ENCODE measurements around the gene SNIP1. TPM values are rescaled to one million over a fixed set of nuclear protein-coding genes. Genes with fewer than 3 reads are reported as not detected.
A peak's percentile ranks its signal among the peaks of the same experiment; 100 is the strongest.

The SNIP1 gene, protein sequence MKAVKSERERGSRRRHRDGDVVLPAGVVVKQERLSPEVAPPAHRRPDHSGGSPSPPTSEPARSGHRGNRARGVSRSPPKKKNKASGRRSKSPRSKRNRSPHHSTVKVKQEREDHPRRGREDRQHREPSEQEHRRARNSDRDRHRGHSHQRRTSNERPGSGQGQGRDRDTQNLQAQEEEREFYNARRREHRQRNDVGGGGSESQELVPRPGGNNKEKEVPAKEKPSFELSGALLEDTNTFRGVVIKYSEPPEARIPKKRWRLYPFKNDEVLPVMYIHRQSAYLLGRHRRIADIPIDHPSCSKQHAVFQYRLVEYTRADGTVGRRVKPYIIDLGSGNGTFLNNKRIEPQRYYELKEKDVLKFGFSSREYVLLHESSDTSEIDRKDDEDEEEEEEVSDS
- total RNA-seq (2013; cell fraction: nucleolus; rRNA removed) = 21.0 and 33.3 TPM in 2 replicates
- total RNA-seq (2014; rRNA removed) (10.6 and 11.0 TPM in 2 replicates), total RNA-seq (2014; rRNA removed; fragmentation: Illumina TruSeq; extraction: Trizol) (10.5 and 11.3 TPM in 2 replicates), total RNA-seq (2021) (20.6 and 22.4 TPM in 2 replicates), polyA plus RNA-seq (2011; rRNA removed) (10.2 and 10.4 TPM in 2 replicates), polyA plus RNA-seq (2014; fragmentation: Illumina TruSeq; extraction: Trizol) (10.1 and 12.6 TPM in 2 replicates), polyA plus RNA-seq (2014; fragmentation: Nextera tagmentation; extraction: Ambion mirVana) (1 to 10 TPM; 2.7 to 3.3 TPM), polyA plus RNA-seq (2014; rRNA removed) (10.3 and 13.7 TPM in 2 replicates), polyA plus RNA-seq (2016; fragmentation: Nextera tagmentation; extraction: Ambion mirVana) (1 to 10 TPM; 6.9 to 7.8 TPM), polyA minus RNA-seq (2011; rRNA and poly(A)+ RNA removed) (7.5 and 11.1 TPM in 2 replicates), Bru-seq, nascent RNA (percentile 92 among the genes with signal in this experiment), BruChase-seq, experiment 1, labeled RNA remaining after a 6-hour chase (percentile 88 among the genes with signal in this experiment), BruChase-seq, experiment 2, labeled RNA remaining after a 2-hour chase (percentile 92 among the genes with signal in this experiment)
- polyA plus RNA-seq (2011; ENCODE audit: low read depth) = 5.0 TPM
- 6.1 and 11.1 TPM in 2 replicates for polyA plus RNA-seq (2011; cell fraction: cytosol; rRNA removed)
- 7.8 and 10.6 TPM in 2 replicates for polyA plus RNA-seq (2011; cell fraction: nucleus; rRNA removed)
- 6.9 and 7.7 TPM in 2 replicates for polyA plus RNA-seq (2012)
- 5.5 and 10.3 TPM in 2 replicates for polyA minus RNA-seq (2011; cell fraction: cytosol; rRNA and poly(A)+ RNA removed)
- 17.3 and 26.7 TPM in 2 replicates for polyA minus RNA-seq (2011; cell fraction: nucleus; rRNA and poly(A)+ RNA removed)
- long read RNA-seq, experiment 1, full-length matches to known transcripts = 4 of 4 reads
- long read RNA-seq, experiment 1, partial matches to known transcripts = 0 of 4 reads
- long read RNA-seq, experiment 1, other reads (novel, unspliced or antisense) = 0 of 4 reads
- long read RNA-seq, experiment 2, full-length matches to known transcripts = 7 of 9 reads
- long read RNA-seq, experiment 2, partial matches to known transcripts = 0 of 9 reads
- long read RNA-seq, experiment 2, other reads (novel, unspliced or antisense) = 2 of 9 reads

DNA sequence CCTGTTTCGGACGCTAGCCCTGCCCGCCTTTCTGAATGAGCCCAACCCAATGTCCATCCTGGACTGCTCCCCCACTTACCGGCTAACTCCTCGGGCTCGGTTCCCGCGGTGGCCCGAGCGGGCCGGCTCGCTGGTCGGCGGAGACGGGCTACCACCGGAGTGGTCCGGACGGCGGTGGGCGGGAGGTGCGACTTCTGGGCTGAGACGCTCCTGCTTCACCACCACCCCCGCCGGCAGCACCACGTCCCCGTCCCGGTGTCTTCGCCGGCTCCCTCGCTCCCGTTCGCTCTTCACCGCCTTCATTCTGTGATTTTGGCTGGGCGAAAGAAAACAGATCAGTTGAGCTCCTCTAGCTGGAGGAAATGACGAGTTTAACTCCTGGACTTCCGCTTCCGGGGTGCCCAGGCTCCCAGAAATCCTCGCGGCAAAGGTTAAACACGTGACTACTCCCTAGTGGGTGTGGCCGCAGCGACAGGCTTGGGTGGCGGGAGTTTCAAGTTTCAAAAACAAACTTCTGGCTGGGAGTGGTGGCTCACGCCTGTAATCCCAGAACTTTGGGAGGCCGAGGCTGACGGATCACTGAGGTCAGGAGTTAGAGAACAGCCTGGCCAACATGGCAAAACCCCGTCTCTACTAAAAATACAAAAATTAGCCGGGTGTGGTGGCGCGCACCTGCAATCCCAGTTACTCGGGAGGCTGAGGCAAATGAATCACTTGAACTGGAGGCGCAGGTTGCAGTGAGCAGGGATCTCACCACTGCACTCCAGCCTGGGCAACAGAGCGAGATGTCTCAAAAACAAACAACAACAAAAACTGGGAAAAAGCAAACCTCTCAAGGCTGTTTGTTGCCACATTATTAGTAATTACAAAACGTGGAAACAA, at the start of gene SNIP1:
TSS of gene SNIP1 (minus strand) at position 367 of the 882 bp plus-strand sequence. CDS start at position 303, 64 bp downstream.
- CTCF ChIA-PET = interaction anchor here (0.5 to 2.3 kb wide), 10 partner anchors 10 to 1106 kb away, joined by 3 to 8 read pairs (median 4); partner anchors contain the start of gene MEAF6
- intact Hi-C loops (cut with micrococcal nuclease; ENCODE audit: unreplicated experiment) = loop anchor here (5.0 kb wide), 1 partner anchor 42 kb away; the partner anchor contains the start of gene MEAF6
- WGBS (ENCODE audit: insufficient coverage, insufficient replicate concordance, low lambda C conversion rate, missing lambda C conversion rate) = 13% methylated on average over 53 of the region's 54 CpGs
- TF ChIP-seq TCF12 (IDR thresholded peaks at IDR 0.05; ENCODE audit: low read depth, low read length) (no peak), IKZF2 (IDR thresholded peaks at IDR 0.05) (no peak), RUNX3 (IDR thresholded peaks at IDR 0.05; ENCODE audit: low read length) (peak; percentile 64), HCFC1 (IDR thresholded peaks at IDR 0.05; ENCODE audit: low read length) (peak; percentile 79), HDAC6 (IDR thresholded peaks at IDR 0.05; ENCODE audit: unreplicated experiment) (no peak), NR2C1 (IDR thresholded peaks at IDR 0.05) (peak; percentile 98), ASH2L (IDR thresholded peaks at IDR 0.05; ENCODE audit: borderline replicate concordance, low read depth) (no peak), HDAC2 (IDR thresholded peaks at IDR 0.05) (peak; percentile 84; the same call in 1 of the 2 replicates), GABPA (IDR thresholded peaks at IDR 0.05; ENCODE audit: low read depth) (peak; percentile 99)
- TF ChIP-seq, protein P1, sequence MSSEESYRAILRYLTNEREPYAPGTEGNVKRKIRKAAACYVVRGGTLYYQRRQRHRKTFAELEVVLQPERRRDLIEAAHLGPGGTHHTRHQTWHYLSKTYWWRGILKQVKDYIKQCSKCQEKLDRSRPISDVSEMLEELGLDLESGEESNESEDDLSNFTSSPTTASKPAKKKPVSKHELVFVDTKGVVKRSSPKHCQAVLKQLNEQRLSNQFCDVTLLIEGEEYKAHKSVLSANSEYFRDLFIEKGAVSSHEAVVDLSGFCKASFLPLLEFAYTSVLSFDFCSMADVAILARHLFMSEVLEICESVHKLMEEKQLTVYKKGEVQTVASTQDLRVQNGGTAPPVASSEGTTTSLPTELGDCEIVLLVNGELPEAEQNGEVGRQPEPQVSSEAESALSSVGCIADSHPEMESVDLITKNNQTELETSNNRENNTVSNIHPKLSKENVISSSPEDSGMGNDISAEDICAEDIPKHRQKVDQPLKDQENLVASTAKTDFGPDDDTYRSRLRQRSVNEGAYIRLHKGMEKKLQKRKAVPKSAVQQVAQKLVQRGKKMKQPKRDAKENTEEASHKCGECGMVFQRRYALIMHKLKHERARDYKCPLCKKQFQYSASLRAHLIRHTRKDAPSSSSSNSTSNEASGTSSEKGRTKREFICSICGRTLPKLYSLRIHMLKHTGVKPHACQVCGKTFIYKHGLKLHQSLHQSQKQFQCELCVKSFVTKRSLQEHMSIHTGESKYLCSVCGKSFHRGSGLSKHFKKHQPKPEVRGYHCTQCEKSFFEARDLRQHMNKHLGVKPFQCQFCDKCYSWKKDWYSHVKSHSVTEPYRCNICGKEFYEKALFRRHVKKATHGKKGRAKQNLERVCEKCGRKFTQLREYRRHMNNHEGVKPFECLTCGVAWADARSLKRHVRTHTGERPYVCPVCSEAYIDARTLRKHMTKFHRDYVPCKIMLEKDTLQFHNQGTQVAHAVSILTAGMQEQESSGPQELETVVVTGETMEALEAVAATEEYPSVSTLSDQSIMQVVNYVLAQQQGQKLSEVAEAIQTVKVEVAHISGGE (CRISPR knock-in tag; IDR thresholded peaks at IDR 0.05) = no peak
- TF ChIP-seq, protein P2, sequence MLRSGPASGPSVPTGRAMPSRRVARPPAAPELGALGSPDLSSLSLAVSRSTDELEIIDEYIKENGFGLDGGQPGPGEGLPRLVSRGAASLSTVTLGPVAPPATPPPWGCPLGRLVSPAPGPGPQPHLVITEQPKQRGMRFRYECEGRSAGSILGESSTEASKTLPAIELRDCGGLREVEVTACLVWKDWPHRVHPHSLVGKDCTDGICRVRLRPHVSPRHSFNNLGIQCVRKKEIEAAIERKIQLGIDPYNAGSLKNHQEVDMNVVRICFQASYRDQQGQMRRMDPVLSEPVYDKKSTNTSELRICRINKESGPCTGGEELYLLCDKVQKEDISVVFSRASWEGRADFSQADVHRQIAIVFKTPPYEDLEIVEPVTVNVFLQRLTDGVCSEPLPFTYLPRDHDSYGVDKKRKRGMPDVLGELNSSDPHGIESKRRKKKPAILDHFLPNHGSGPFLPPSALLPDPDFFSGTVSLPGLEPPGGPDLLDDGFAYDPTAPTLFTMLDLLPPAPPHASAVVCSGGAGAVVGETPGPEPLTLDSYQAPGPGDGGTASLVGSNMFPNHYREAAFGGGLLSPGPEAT (IDR thresholded peaks at IDR 0.05; ENCODE audit: low read depth) = peak; percentile 82; the same call in 1 of the 2 replicates

More for the DNA sequence above, at the start of gene SNIP1:
- SMC1A ChIA-PET (ENCODE audit: uncharacterized antibody, unreplicated experiment) = interaction anchor here (0.6 to 1.9 kb wide), 7 partner anchors 32 to 252 kb away, joined by 3 to 7 read pairs (median 3); a partner anchor contains a TSS
- peak; percentile 97 for ATAC-seq
- DNase-seq (ENCODE audit: low read depth, low spot score) = peak; percentile 70
- H3K4me1 ChIP-seq (ENCODE audit: control insufficient read depth, insufficient read depth, low read length) = peaks cover 6% of the 10 kb centered on the region; the same call in 1 of the 2 replicates
- no peaks in the 10 kb centered on the region; a peak in 1 of 4 replicates for H3K36me3 ChIP-seq (ENCODE audit: control insufficient read depth in 2 of 2, insufficient read depth in 2 of 2, low read length in 1 of 2)
- in situ Hi-C loops (cut with MboI) = no loop called here
- peak within 1 kb of the TSS; percentile 58 for H3K27ac ChIP-seq (ENCODE audit: control insufficient read depth, insufficient read depth)
- H3K4me3 ChIP-seq = peak within 1 kb of the TSS; percentile 97
- FAIRE-seq = peak; percentile 79
- H4K20me1 ChIP-seq (ENCODE audit: control insufficient read depth, insufficient read depth) = no peaks in the 10 kb centered on the region
- H3K9me3 ChIP-seq (replicated peaks; ENCODE audit: control insufficient read depth, insufficient read depth, low read length) = peaks cover 2% of the 10 kb centered on the region; the same call in 1 of the 3 replicates
- peak within 1 kb of the TSS; percentile 73 for H3K4me2 ChIP-seq (ENCODE audit: control insufficient read depth, insufficient read depth)
- BruUV-seq (replicated peaks) = no TSS peak
- H3K27me3 ChIP-seq (replicated peaks in 1 of 2; ENCODE audit: control insufficient read depth in 2 of 2, insufficient read depth in 2 of 2, low read length in 1 of 2) = no peaks in the 10 kb centered on the region
- H2AFZ ChIP-seq (ENCODE audit: control insufficient read depth, low read depth, low read length) = peak within 1 kb of the TSS; percentile 66
- H3K79me2 ChIP-seq (ENCODE audit: control insufficient read depth, insufficient read depth, low read length) = peaks cover 18% of the 10 kb centered on the region
- peak within 1 kb of the TSS; percentile 78 for H3K9ac ChIP-seq (ENCODE audit: control insufficient read depth, insufficient read depth, low read length)
- POLR2A ChIA-PET = interaction anchor here (0.5 to 1.8 kb wide), 7 partner anchors 10 to 122 kb away, joined by 3 to 9 read pairs (median 4); partner anchors contain the start of genes MEAF6 and ZC3H12A
- RAD21 ChIA-PET (ENCODE audit: unreplicated experiment) = interaction anchor here (0.6 to 1.4 kb wide), 6 partner anchors 39 to 137 kb away, joined by 3 to 5 read pairs (median 3); partner anchors contain the start of genes GNL2 and MEAF6
